Hepatocyte (in vitro differentiated cells): ENCODE measurements around the gene CDKN2A. TPM values are rescaled to one million over a fixed set of nuclear protein-coding genes. Genes with fewer than 3 reads are reported as not detected.

ENCODE experiments used
- DNase-seq: peaks from one replicate; pipeline ENCODE4 v3.0.0-alpha.2; 2016; ENCODE audit warnings: low spot score
- H2AFZ ChIP-seq: fragments of 200-600 bp; sonication (generic); 2 replicates; pipeline ENCODE4 v1.6.0; 2016; ENCODE audit warnings: antibody characterized with exemption, mild to moderate bottlenecking
- H3K27ac ChIP-seq: fragments of 200-600 bp; sonication (generic); 2 replicates; pipeline ENCODE4 v1.5.1; 2016; ENCODE audit warnings: mild to moderate bottlenecking
- H3K27me3 ChIP-seq: fragments of 200-600 bp; sonication (generic); 2 replicates; pipeline ENCODE4 v1.6.1; 2016
- H3K36me3 ChIP-seq: fragments of 200-600 bp; sonication (generic); replicated peaks from 2 replicates; pipeline ENCODE4 v1.5.1; 2016; ENCODE audit warnings: low read depth; ENCODE audit not compliant: insufficient read depth
- H3K4me1 ChIP-seq: fragments of 200-600 bp; sonication (generic); 2 replicates; pipeline ENCODE4 v1.5.1; 2016; ENCODE audit warnings: mild to moderate bottlenecking, moderate library complexity; ENCODE audit not compliant: insufficient read depth
- H3K4me2 ChIP-seq: fragments of 200-600 bp; sonication (generic); 2 replicates; pipeline ENCODE4 v1.6.0; 2016
- H3K4me3 ChIP-seq: fragments of 200-600 bp; sonication (generic); 2 replicates; pipeline ENCODE4 v1.5.1; 2016; ENCODE audit warnings: mild to moderate bottlenecking
- H3K79me2 ChIP-seq: fragments of 200-600 bp; sonication (generic); 2 replicates; pipeline ENCODE4 v1.6.0; 2017; ENCODE audit warnings: mild to moderate bottlenecking
- H3K9me2 ChIP-seq: fragments of 200-600 bp; sonication (generic); replicated peaks from 2 replicates; pipeline ENCODE4 v1.6.0; 2017; ENCODE audit warnings: mild to moderate bottlenecking; ENCODE audit not compliant: insufficient read depth
- H3K9me3 ChIP-seq: fragments of 200-600 bp; sonication (generic); 2 replicates; pipeline ENCODE4 v1.5.1; 2016; ENCODE audit warnings: low read depth, mild to moderate bottlenecking
- H4K20me1 ChIP-seq: fragments of 200-600 bp; sonication (generic); 2 replicates; pipeline ENCODE4 v1.6.0; 2016; ENCODE audit warnings: mild to moderate bottlenecking; ENCODE audit not compliant: insufficient read depth, poor library complexity, severe bottlenecking
- CTCF ChIP-seq: fragments of 200-600 bp; sonication (generic); IDR thresholded peaks from 2 replicates; pipeline ENCODE4 v1.5.1; 2016; ENCODE audit warnings: antibody characterized with exemption, mild to moderate bottlenecking; ENCODE audit not compliant: poor library complexity
- EZH2 ChIP-seq: fragments of 200-600 bp; sonication (generic); IDR thresholded peaks from 2 replicates; pipeline ENCODE4 v1.6.1; 2016; ENCODE audit warnings: antibody characterized with exemption, mild to moderate bottlenecking, borderline replicate concordance
- EZH2phosphoT487 ChIP-seq: fragments of 200-600 bp; sonication (generic); IDR thresholded peaks from one replicate; pipeline ENCODE4 v1.6.1; 2018; ENCODE audit warnings: antibody characterized with exemption, mild to moderate bottlenecking, low read depth, moderate library complexity; ENCODE audit not compliant: unreplicated experiment, severe bottlenecking
- WGBS: methylation state at CpG from one replicate; pipeline ENCODE4 v1.1.6; 2016; ENCODE audit warnings: low lambda C conversion rate; ENCODE audit errors: missing lambda C conversion rate; 5-methylcytosine and 5-hydroxymethylcytosine counted together
- polyA plus RNA-seq: library from polyadenylated mRNA; unstranded; fragments of >200 nt; fragmentation: Nextera tagmentation; extraction: Ambion mirVana; gene quantifications from 2 replicates; pipeline ENCODE4 v1.2.1, GENCODE V29; 2016
- total RNA-seq: library from RNA; depleted of rRNA; stranded (reverse); fragments of >200 nt; gene quantifications from 2 replicates; pipeline ENCODE4 v1.2.3, GENCODE V29; 2014

CDKN2A gene
- total and polyA plus RNA-seq, 2 experiments from 2014 or later = 0.90 to 2.9 TPM

GRCh38 chr9:21935631-21936030 is 58.6 kb downstream of the CDKN2A start:
- Histone ChIP-seq H3K9me3 (no peaks in the 10 kb centered on the region), H3K4me1 (no peaks in the 10 kb centered on the region), H3K9me2 (no peaks in the 10 kb centered on the region), H3K79me2 (no peaks in the 10 kb centered on the region), H3K4me2 (no peak overlapping the region), H3K27ac (no peak overlapping the region), H4K20me1 (no peaks in the 10 kb centered on the region), H3K27me3 (no peaks in the 10 kb centered on the region), H3K4me3 (no peak overlapping the region), H2AFZ (no peak overlapping the region), H3K36me3 (no peaks in the 10 kb centered on the region)
- DNase-seq = no peak
- 84% methylated on average over 1 of the region's 1 CpG for WGBS
- TF ChIP-seq CTCF (no peak), EZH2phosphoT487 (no peak), EZH2 (no peak)

- no peaks in the 10 kb centered on the region for H3K27me3 ChIP-seq
- H3K79me2 ChIP-seq = no peaks in the 10 kb centered on the region
- no peaks in the 10 kb centered on the region for H3K9me3 ChIP-seq
- 92% methylated on average over 2 of the region's 2 CpGs for WGBS
- no peak overlapping the region for H2AFZ ChIP-seq
- no peaks in the 10 kb centered on the region for H3K4me1 ChIP-seq
- H3K4me3 ChIP-seq = no peak overlapping the region
- TF ChIP-seq CTCF (no peak), EZH2phosphoT487 (no peak), EZH2 (no peak)
- H4K20me1 ChIP-seq = no peaks in the 10 kb centered on the region
- DNase-seq = no peak
- H3K27ac ChIP-seq = no peak overlapping the region
- no peaks in the 10 kb centered on the region for H3K9me2 ChIP-seq
- no peaks in the 10 kb centered on the region for H3K36me3 ChIP-seq
- H3K4me2 ChIP-seq = no peak overlapping the region
These were observed 60.3 kb downstream of the CDKN2A start for GRCh38 chr9:21933865-21934264.

- no peak overlapping the region for H3K27ac ChIP-seq
- H3K36me3 ChIP-seq = no peaks in the 10 kb centered on the region
- H2AFZ ChIP-seq = no peak overlapping the region
- H4K20me1 ChIP-seq = no peaks in the 10 kb centered on the region
- H3K4me2 ChIP-seq = no peak overlapping the region
- no peak overlapping the region for H3K4me3 ChIP-seq
- TF ChIP-seq CTCF (no peak), EZH2 (no peak), EZH2phosphoT487 (no peak)
- H3K4me1 ChIP-seq = no peaks in the 10 kb centered on the region
- H3K9me2 ChIP-seq = no peaks in the 10 kb centered on the region
- no peak for DNase-seq
- H3K79me2 ChIP-seq = no peaks in the 10 kb centered on the region
- H3K9me3 ChIP-seq = no peaks in the 10 kb centered on the region
- no peaks in the 10 kb centered on the region for H3K27me3 ChIP-seq
These were observed 60.9 kb downstream of the CDKN2A start for GRCh38 chr9:21933281-21933680.

- 92% methylated on average over 1 of the region's 1 CpG for WGBS
- no peak overlapping the region for H3K4me2 ChIP-seq
- H3K4me1 ChIP-seq = no peaks in the 10 kb centered on the region
- no peaks in the 10 kb centered on the region for H4K20me1 ChIP-seq
- H3K36me3 ChIP-seq = no peaks in the 10 kb centered on the region
- DNase-seq = no peak
- H3K9me3 ChIP-seq = no peaks in the 10 kb centered on the region
- H3K27me3 ChIP-seq = no peaks in the 10 kb centered on the region
- TF ChIP-seq EZH2phosphoT487 = no peak
- no peak for TF ChIP-seq EZH2
- no peak for TF ChIP-seq CTCF
- H3K79me2 ChIP-seq = no peaks in the 10 kb centered on the region
- H3K4me3 ChIP-seq = no peak overlapping the region
- H3K27ac ChIP-seq = no peak overlapping the region
- no peak overlapping the region for H2AFZ ChIP-seq
- H3K9me2 ChIP-seq = no peaks in the 10 kb centered on the region
These were observed 62.8 kb downstream of the CDKN2A start for GRCh38 chr9:21931428-21931827.
